ENCODE results near the gene CD33.

DNA sequence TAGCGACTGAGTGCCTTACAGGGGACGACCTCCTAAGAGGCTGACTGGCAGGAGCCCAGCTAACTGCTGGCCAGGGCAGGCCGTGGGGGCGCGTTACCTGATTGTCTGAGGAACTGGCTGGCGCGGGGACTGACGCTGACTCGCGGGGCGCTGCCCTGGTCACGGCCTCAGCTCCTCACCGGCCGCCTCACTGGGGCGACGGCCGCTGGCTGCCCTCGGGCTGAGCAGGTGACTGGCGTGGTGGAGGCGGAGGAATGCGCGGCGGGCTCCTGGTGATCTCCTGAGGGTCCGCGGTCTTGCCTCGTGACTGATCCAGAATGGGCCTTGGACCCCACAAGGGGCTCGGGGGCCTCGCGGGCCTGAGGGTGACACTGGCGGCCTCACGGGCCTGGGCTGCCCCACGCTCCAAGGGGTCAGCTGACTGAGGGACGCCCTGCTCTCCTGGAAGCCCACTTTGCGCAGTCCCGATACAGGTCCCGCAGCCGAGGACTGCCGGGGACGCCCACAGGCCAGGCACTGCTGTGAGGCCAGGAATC is 43.4 kb upstream of the CD33 start:
- TF ChIP-seq POLR2A (IDR thresholded peaks at IDR 0.05): no peak
- TF ChIP-seq, protein P1, sequence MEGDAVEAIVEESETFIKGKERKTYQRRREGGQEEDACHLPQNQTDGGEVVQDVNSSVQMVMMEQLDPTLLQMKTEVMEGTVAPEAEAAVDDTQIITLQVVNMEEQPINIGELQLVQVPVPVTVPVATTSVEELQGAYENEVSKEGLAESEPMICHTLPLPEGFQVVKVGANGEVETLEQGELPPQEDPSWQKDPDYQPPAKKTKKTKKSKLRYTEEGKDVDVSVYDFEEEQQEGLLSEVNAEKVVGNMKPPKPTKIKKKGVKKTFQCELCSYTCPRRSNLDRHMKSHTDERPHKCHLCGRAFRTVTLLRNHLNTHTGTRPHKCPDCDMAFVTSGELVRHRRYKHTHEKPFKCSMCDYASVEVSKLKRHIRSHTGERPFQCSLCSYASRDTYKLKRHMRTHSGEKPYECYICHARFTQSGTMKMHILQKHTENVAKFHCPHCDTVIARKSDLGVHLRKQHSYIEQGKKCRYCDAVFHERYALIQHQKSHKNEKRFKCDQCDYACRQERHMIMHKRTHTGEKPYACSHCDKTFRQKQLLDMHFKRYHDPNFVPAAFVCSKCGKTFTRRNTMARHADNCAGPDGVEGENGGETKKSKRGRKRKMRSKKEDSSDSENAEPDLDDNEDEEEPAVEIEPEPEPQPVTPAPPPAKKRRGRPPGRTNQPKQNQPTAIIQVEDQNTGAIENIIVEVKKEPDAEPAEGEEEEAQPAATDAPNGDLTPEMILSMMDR (IDR thresholded peaks at IDR 0.05): no peak
